GM18907 (cell line): Measurements from ENCODE around the gene ZFYVE28.

Experiments
- ATAC-seq: cut with Tn5 transposase; IDR thresholded peaks from one replicate; pipeline ENCODE4 v1.9.1; 2021; ENCODE audit warnings: mild to moderate bottlenecking, moderate library complexity; ENCODE audit not compliant: unreplicated experiment

ZFYVE28 gene

GRCh38 chr4:2428496-2429213 is 10.2 kb upstream of the ZFYVE28 start:
- no peak for ATAC-seq

- ATAC-seq: no peak
These were observed 9.2 kb upstream of the ZFYVE28 start for GRCh38 chr4:2427383-2428334.

GRCh38 chr4:2426711-2427275 is 8.3 kb upstream of the ZFYVE28 start:
- no peak for ATAC-seq

- ATAC-seq: no peak
These were observed 7.6 kb upstream of the ZFYVE28 start for GRCh38 chr4:2426069-2426397.

GRCh38 chr4:2425386-2426068 is 7.1 kb upstream of the ZFYVE28 start:
- ATAC-seq: no peak

GRCh38 chr4:2424581-2424980 is 6.1 kb upstream of the ZFYVE28 start:
- no peak for ATAC-seq

GRCh38 chr4:2423695-2424094 is 5.2 kb upstream of the ZFYVE28 start:
- ATAC-seq: no peak

GRCh38 chr4:2423066-2423465 is 4.6 kb upstream of the ZFYVE28 start:
- ATAC-seq: no peak

GRCh38 chr4:2421928-2422327 is 3.5 kb upstream of the ZFYVE28 start:
- no peak for ATAC-seq

- no peak for ATAC-seq
These were observed 1.4 kb upstream of the ZFYVE28 start for GRCh38 chr4:2419814-2420213.

GRCh38 chr4:2418650-2419571 is 466 bp upstream of the ZFYVE28 start, which contains the start of gene CFAP99:
TSS of gene CFAP99 (plus strand) at chr4:2418955.
- ATAC-seq: peak; percentile 90

- no peak for ATAC-seq
These were observed 1.1 kb downstream of the ZFYVE28 start for GRCh38 chr4:2417226-2417764.

- no peak for ATAC-seq
These were observed 1.8 kb downstream of the ZFYVE28 start for GRCh38 chr4:2416564-2417225.

- no peak for ATAC-seq
These were observed 2.4 kb downstream of the ZFYVE28 start for GRCh38 chr4:2415881-2416563.

GRCh38 chr4:2415213-2415612 is 3.2 kb downstream of the ZFYVE28 start:
- no peak for ATAC-seq

- ATAC-seq: no peak
These were observed 4.4 kb downstream of the ZFYVE28 start for GRCh38 chr4:2413821-2414610.

- ATAC-seq: peak; percentile 64
These were observed 5.3 kb downstream of the ZFYVE28 start for GRCh38 chr4:2412885-2413716.
